Panc1 (cell line): ENCODE data around the gene SLCO3A1. TPM values are rescaled to one million over a fixed set of nuclear protein-coding genes. Genes with fewer than 3 reads are reported as not detected.
A peak's percentile ranks its signal among the peaks of the same experiment; 100 is the strongest.

Experiments used
- ATAC-seq: fragments of 200-7000 bp; cut with Tn5 transposase; 2 replicates; pipeline ENCODE4 v1.9.1; 2020; ENCODE audit warnings: mild to moderate bottlenecking, moderate library complexity
- BruUV-seq: library from RNA; stranded (reverse); fragments of 400-500 nt; replicated peaks from 2 replicates; lab custom pipeline; 2021; lab: Mats Ljungman, UMichigan
- CTCF ChIA-PET: fragments of 300-600 bp; sonication (Branson Sonifier 250); formaldehyde crosslinking; loops from one replicate; lab custom pipeline; 2022; ENCODE audit warnings: antibody characterized with exemption; lab: Charles Lee
- POLR2A ChIA-PET: fragments of 300-600 bp; sonication (Branson Sonifier 250); formaldehyde crosslinking; loops from one replicate; lab custom pipeline; 2022; ENCODE audit warnings: antibody characterized with exemption; lab: Charles Lee
- DNase-seq: peaks from one replicate; pipeline ENCODE4 v3.0.0-alpha.2; 2010; ENCODE audit warnings: low read depth, low spot score
- H3K27ac ChIP-seq: 2 replicates; pipeline ENCODE4 v1.5.1; 2011; ENCODE audit warnings: mild to moderate bottlenecking, low read length, inconsistent platforms
- H3K27me3 ChIP-seq: fragments of 200-500 bp; sonication (Bioruptor generic); 2 replicates; pipeline ENCODE4 v1.6.0; 2014; ENCODE audit warnings: low read length, inconsistent platforms; ENCODE audit not compliant: control insufficient read depth, insufficient read depth
- H3K36me3 ChIP-seq: fragments of 200-500 bp; sonication (Bioruptor generic); 2 replicates; pipeline ENCODE4 v1.5.1; 2014; ENCODE audit warnings: inconsistent platforms, mild to moderate bottlenecking, low read length, moderate library complexity; ENCODE audit not compliant: control insufficient read depth, insufficient read depth
- H3K4me1 ChIP-seq: 2 replicates; pipeline ENCODE4 v1.5.1; 2011; ENCODE audit warnings: inconsistent platforms, mild to moderate bottlenecking, low read length, moderate library complexity; ENCODE audit not compliant: control insufficient read depth, insufficient read depth
- H3K4me3 ChIP-seq, 2 experiments: 2 replicates each; pipeline ENCODE4 v1.5.1; 2011 to 2012; ENCODE audit warnings: low read depth in 2 of 2, low read length in 2 of 2, mild to moderate bottlenecking in 2 of 2, inconsistent platforms in 1 of 2, moderate library complexity in 1 of 2
- H3K9me3 ChIP-seq: fragments of 200-500 bp; sonication (Bioruptor generic); 2 replicates; pipeline ENCODE4 v1.5.1; 2014; ENCODE audit warnings: low read depth, mild to moderate bottlenecking, inconsistent platforms, low read length, moderate library complexity; ENCODE audit not compliant: control insufficient read depth, insufficient read depth
- CTCF ChIP-seq: fragments of 450-650 bp; IDR thresholded peaks from 2 replicates; pipeline ENCODE4 v1.5.1; 2017; ENCODE audit warnings: mild to moderate bottlenecking
- POLR2AphosphoS5 ChIP-seq: IDR thresholded peaks from 2 replicates; pipeline ENCODE4 v1.6.1; 2012; ENCODE audit warnings: mild to moderate bottlenecking, low read depth, low read length, moderate library complexity
- SIN3A ChIP-seq: IDR thresholded peaks from 2 replicates; pipeline ENCODE4 v1.6.1; 2012; ENCODE audit warnings: low read depth, mild to moderate bottlenecking, low read length, moderate library complexity, borderline replicate concordance; ENCODE audit not compliant: insufficient read depth
- TCF7L2 ChIP-seq: IDR thresholded peaks from 2 replicates; pipeline ENCODE4 v1.6.1; 2011; ENCODE audit warnings: mild to moderate bottlenecking, low read depth, low read length, inconsistent platforms
- in situ Hi-C: cut with HindIII; loops from 2 replicates; pipeline ENCODE4 v1.10.0; 2016; ENCODE audit warnings: low sequenced_read_pairs, low pct_unique_long_range_greater_than_20kb
- intact Hi-C: fragments of 100-400 bp; cut with micrococcal nuclease; formaldehyde crosslinking; loops from one replicate; pipeline ENCODE4 v1.10.0; 2022; ENCODE audit not compliant: unreplicated experiment
- total RNA-seq: library from RNA; stranded (reverse); gene quantifications from one replicate; pipeline ENCODE4 v1.2.1, GENCODE V29; 2021; ENCODE audit not compliant: unreplicated experiment
- TF ChIP-seq, protein P1 (sequence below), 2 experiments: IDR thresholded peaks; 2 replicates each; pipeline ENCODE4 v1.6.1; 2011 to 2012; ENCODE audit warnings: low read depth in 2 of 2, control low read depth in 1 of 2, low read length in 1 of 2, mild to moderate bottlenecking in 1 of 2, moderate library complexity in 1 of 2; ENCODE audit not compliant: insufficient read depth in 1 of 2

SLCO3A1 gene
- total RNA-seq, 1 experiment from 2014 or later, result 20.6 TPM

- DNase-seq (no peak), ATAC-seq (peak; percentile 39; the same call in 1 of the 2 replicates)
- Histone ChIP-seq H3K27ac (no peak overlapping the region), H3K4me1 (peaks cover 6% of the 10 kb centered on the region; the same call in 1 of the 2 replicates), H3K4me3 (no peak overlapping the region), H3K36me3 (no peaks in the 10 kb centered on the region), H3K27me3 (no peaks in the 10 kb centered on the region), H3K9me3 (no peaks in the 10 kb centered on the region)
- in situ Hi-C loops (no loop called here), intact Hi-C loops (no loop called here)
- TF ChIP-seq, protein P1, sequence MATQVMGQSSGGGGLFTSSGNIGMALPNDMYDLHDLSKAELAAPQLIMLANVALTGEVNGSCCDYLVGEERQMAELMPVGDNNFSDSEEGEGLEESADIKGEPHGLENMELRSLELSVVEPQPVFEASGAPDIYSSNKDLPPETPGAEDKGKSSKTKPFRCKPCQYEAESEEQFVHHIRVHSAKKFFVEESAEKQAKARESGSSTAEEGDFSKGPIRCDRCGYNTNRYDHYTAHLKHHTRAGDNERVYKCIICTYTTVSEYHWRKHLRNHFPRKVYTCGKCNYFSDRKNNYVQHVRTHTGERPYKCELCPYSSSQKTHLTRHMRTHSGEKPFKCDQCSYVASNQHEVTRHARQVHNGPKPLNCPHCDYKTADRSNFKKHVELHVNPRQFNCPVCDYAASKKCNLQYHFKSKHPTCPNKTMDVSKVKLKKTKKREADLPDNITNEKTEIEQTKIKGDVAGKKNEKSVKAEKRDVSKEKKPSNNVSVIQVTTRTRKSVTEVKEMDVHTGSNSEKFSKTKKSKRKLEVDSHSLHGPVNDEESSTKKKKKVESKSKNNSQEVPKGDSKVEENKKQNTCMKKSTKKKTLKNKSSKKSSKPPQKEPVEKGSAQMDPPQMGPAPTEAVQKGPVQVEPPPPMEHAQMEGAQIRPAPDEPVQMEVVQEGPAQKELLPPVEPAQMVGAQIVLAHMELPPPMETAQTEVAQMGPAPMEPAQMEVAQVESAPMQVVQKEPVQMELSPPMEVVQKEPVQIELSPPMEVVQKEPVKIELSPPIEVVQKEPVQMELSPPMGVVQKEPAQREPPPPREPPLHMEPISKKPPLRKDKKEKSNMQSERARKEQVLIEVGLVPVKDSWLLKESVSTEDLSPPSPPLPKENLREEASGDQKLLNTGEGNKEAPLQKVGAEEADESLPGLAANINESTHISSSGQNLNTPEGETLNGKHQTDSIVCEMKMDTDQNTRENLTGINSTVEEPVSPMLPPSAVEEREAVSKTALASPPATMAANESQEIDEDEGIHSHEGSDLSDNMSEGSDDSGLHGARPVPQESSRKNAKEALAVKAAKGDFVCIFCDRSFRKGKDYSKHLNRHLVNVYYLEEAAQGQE (IDR thresholded peaks at IDR 0.05; ENCODE audit: insufficient read depth in 1 of 2, low read depth in 2 of 2, low read length in 1 of 2), result no peak
- no peak for TF ChIP-seq POLR2AphosphoS5
- no peak for TF ChIP-seq SIN3A
- TF ChIP-seq CTCF, result no peak
- no peak for TF ChIP-seq TCF7L2
- POLR2A ChIA-PET, result no interaction called here
- CTCF ChIA-PET, result no interaction called here
- no TSS peak for BruUV-seq
Observed at GRCh38 chr15:91953432-91953831, 99.9 kb downstream of the SLCO3A1 start.

GRCh38 chr15:91954292-91954691 is 100.8 kb downstream of the SLCO3A1 start:
- Histone ChIP-seq H3K27ac (no peak overlapping the region), H3K4me1 (0 out of 2 replicates have a peak, but pooled peaks cover 3% of the 10 kb centered on the region), H3K9me3 (no peaks in the 10 kb centered on the region), H3K36me3 (no peaks in the 10 kb centered on the region), H3K4me3 (no peak overlapping the region), H3K27me3 (no peaks in the 10 kb centered on the region)
- intact Hi-C loops (no loop called here), in situ Hi-C loops (no loop called here)
- DNase-seq (no peak), ATAC-seq (0 out of 2 replicates have a peak, but pooled peaks have one; percentile 56)
- TF ChIP-seq TCF7L2 (no peak), CTCF (no peak), POLR2AphosphoS5 (no peak), SIN3A (no peak)
- TF ChIP-seq, protein P1 (IDR thresholded peaks at IDR 0.05; ENCODE audit: insufficient read depth in 1 of 2, low read depth in 2 of 2, low read length in 1 of 2), result no peak
- no TSS peak for BruUV-seq
- CTCF ChIA-PET, result no interaction called here
- POLR2A ChIA-PET, result no interaction called here
